Epithelial cell of esophagus (primary cell): ENCODE data around the gene SUPT6H.

Source experiments
- DNase-seq: peaks from one replicate; pipeline ENCODE4 v3.0.0; 2010; ENCODE audit warnings: low read depth
- H3K4me3 ChIP-seq: 2 replicates; pipeline ENCODE4 v1.5.1; 2011; ENCODE audit warnings: mild to moderate bottlenecking, low read length, control low read depth
- TF ChIP-seq, protein P1 (sequence below): IDR thresholded peaks from 2 replicates; pipeline ENCODE4 v1.5.1; 2011; ENCODE audit warnings: low read depth, mild to moderate bottlenecking, low read length, control low read depth, inconsistent platforms; ENCODE audit not compliant: insufficient read depth; ENCODE audit errors: missing control alignments

The SUPT6H gene

DNA sequence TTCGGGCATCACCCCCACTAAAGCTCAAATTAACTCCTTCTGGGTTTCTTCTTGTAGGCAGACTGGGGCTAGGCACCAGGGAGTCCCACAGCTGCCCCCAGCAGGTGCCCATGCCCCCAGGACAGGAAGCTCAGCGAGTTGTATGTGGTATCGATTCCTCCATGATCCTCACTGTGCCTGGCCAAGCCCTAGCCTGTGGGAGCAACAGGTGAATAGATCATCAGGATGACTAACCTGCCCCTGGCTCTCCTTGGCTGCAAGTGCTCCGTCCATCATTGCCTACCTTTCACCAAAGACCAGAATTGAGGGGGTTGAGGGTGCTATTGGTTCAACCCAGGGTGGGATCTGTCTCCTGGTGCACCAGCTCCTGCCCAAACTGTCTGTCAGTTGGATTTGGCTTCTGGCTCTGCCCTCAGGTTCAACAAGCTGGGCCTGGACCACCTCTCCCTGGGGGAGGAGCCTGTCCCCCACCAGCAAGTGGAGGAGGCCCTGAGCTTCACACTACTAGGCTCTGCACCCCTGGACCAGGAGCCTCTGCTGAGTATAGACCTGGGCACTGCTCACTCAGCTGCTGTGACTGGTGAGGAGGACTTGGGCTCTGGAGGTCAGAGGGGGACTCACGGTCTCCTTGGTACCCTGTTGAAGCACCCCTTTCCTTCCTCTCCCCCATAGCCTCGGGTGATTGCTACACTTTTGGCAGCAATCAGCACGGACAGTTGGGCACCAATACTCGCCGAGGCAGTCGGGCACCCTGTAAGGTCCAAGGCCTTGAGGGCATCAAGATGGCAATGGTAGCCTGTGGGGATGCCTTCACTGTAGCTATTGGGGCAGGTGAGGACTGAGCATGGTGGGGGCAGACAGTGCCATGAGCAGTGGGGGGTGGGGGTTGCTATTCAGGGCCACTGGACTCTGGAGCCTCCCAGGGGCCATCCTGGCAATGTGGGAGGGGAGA, 78.7 kb downstream of the SUPT6H start:
- DNase-seq = no peak
- TF ChIP-seq, protein P1, sequence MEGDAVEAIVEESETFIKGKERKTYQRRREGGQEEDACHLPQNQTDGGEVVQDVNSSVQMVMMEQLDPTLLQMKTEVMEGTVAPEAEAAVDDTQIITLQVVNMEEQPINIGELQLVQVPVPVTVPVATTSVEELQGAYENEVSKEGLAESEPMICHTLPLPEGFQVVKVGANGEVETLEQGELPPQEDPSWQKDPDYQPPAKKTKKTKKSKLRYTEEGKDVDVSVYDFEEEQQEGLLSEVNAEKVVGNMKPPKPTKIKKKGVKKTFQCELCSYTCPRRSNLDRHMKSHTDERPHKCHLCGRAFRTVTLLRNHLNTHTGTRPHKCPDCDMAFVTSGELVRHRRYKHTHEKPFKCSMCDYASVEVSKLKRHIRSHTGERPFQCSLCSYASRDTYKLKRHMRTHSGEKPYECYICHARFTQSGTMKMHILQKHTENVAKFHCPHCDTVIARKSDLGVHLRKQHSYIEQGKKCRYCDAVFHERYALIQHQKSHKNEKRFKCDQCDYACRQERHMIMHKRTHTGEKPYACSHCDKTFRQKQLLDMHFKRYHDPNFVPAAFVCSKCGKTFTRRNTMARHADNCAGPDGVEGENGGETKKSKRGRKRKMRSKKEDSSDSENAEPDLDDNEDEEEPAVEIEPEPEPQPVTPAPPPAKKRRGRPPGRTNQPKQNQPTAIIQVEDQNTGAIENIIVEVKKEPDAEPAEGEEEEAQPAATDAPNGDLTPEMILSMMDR = no peak
- H3K4me3 ChIP-seq = no peak overlapping the region

DNA sequence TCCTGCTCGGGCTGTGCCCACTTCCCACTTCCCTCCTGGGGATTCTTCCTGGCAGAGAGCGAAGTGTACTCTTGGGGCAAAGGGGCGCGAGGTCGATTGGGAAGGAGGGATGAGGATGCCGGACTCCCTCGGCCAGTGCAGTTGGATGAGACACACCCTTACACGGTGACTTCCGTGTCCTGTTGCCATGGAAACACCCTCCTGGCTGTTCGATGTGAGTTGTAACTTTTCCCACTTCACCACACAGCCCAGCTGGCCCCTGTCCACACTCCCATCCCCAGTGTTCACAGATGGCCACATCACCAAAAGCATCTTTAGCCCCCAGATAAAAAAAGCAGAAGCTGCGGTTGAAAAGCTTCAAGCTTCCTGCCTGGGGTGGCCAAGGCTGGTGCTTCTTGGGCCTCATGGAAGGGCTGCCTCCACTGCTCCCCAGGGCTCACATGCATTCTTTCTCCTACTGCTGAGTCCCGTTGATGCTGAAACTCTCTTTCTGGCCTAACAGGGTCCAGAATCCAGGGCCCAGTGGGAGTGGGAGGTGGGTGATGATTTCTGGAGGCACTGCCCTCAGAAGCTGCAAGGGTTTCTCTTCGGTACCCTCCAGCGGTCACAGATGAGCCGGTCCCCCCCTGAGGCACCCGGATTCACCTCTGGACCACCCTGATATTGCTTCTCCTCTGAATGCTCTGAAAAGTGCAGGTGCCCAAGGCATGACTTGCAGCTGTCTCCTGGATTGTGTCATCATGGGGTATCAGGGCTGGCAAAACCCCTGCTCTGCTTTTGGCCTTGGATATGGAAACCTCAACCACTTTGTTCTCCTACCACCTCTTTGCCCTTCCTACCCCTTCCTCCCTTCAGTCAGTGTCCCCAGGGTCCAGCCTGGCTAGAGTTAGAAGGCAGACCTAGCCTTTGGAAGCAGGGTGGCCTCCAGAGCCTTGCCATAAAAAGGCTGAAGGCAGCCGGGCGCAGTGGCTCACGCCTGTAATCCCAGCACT, 79.6 kb downstream of the SUPT6H start:
- TF ChIP-seq, protein P1 = no peak
- no peak for DNase-seq
- H3K4me3 ChIP-seq = no peak overlapping the region

DNA sequence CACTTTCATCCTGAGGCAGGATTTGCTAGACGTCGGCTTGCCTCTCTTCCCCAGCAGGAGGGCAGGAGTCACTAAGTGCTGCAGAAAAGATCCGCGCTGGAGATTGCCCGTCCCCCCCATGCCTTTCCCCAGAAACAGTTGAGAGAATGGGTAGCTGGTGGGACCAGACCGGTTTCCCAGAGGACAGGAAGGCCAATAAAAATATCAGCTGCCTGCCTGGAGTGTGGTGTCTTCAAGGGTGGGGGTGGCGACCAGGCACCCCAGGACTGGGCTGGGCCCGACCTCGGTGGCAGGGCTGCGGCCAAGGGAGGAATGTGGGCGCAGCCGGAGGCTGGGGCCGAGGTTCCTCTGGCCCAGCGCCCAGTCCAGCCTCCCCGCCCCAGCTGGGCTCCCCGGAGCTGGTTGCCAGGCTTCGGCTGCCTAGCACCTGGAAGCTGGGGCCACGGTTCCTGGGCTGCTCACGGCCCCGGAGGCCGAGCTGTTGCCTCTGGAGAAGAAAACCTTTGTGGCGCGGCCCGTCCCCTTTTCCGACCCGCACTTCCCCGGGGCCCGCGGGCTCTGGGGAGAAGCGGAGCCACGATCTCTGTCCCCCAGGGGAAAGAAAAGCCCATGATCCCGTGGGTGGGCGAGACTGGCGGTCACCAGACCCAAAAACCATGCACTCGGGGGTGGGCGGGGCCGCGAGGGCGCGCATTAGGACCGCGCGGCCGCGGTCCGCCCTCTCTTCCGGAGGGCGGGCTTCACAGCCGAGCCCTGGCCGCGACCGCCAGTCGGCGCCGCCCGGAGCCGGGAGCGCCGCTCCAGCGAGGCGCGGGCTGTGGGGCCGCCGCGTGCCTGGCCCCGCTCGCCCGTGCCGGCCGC, 81.5 kb downstream of the SUPT6H start, which contains the start of gene TRAF4:
TSS of gene TRAF4 (plus strand) at position 769 of the 861 bp plus-strand sequence. CDS start 102 bp downstream, outside the sequence.
- TF ChIP-seq, protein P1 = peak; percentile 29
- H3K4me3 ChIP-seq = peak within 1 kb of the TSS; percentile 88
- peak; percentile 82 for DNase-seq

DNA sequence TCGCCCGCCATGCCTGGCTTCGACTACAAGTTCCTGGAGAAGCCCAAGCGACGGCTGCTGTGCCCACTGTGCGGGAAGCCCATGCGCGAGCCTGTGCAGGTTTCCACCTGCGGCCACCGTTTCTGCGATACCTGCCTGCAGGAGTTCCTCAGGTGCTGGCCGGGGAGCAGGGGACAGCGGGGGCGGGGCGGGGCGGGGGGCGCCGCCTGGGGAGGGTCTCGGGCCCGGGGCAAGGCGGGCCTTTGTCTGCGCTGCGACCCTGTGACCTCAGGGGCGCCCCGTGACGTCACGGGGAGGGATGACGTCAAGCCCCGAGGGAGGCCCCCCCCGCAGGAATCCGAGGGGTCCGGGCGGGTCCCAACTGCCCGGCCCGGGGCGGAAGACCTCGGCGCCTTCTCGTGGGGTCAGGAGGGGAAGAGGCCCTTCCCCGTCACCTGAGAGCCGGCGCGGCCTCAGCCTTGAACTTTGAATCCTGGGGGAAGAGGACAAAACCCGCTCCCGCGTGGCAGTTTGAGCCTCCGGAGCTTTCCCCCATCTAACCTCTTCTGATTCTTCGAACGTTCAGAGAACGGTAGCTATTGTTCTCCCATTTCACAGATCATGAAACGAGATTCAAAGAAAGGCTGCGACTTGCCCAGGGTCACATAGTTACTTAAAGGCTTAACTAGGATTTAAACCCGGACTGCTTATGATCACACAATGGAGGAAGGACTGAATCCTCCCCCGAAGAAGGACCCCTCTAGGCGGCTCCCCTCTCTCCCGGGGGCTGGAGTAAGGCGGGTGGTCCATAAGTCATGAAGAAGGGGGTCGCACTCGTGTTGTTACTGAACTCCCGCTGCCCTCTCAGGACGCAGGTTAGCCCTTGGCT, 82.3 kb downstream of the SUPT6H start:
- peak overlapping the region; percentile 88 for H3K4me3 ChIP-seq
- peak; percentile 37 for DNase-seq
- TF ChIP-seq, protein P1 = no peak

DNA sequence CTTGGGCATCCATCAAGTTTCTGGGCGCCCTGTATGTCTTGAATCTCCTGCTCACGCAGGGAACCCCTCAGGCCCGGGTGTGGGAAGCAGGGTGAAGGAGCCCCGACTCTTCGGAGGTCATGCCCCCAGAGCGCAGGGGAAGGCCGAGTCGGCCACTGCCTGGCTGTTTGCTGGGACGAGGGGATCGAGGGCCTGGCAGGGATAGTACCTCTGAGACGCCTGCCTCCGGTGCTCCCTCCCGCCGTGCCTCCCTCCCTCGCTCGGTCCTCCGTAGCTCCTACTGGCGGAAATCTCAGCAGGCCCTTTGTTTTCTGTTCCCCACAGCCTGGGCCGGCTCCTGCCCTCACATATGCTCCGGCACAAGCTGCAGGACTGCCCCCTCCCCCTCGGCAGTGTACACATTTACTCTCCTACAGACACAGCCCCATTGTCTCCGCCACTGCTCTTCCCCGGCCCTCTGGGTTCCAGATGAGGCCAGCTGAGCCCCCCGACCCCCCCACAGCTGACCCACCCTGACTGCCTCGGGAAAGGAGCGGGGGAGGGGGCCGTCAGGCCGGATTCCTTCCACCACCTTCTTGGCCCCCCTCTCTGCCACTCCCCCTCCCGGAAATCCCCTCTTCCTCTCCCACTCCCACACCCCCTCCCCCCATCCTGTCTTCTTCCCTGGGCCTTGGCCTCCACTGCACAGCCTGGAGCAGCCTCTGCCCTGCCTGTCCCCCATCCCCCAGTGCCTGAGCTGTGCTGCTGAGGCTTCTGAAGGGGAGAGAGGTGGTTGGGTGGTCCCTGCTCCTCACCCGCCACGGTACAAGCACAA, 83.2 kb downstream of the SUPT6H start:
- peak; percentile 62 for DNase-seq
- TF ChIP-seq, protein P1 = peak; percentile 4
- peak overlapping the region; percentile 88 for H3K4me3 ChIP-seq
